ENCODE data around the gene EIF3B.

EIF3B gene

GRCh38 chr7:2360796-2361195 lies 6.2 kb downstream of the EIF3B start:
- H3K36me3 ChIP-seq (ENCODE audit: insufficient read depth, low read length), result peaks cover 25% of the 10 kb centered on the region

GRCh38 chr7:2362385-2363088 lies 7.9 kb downstream of the EIF3B start:
- Histone ChIP-seq H2AFZ (ENCODE audit: low read length, unreplicated experiment) (no peak overlapping the region), H3K4me1 (ENCODE audit: control insufficient read depth, insufficient read depth, low read length, unreplicated experiment) (peaks cover 4% of the 10 kb centered on the region), H3K79me2 (ENCODE audit: control insufficient read depth, insufficient read depth, low read length, unreplicated experiment) (peaks cover 46% of the 10 kb centered on the region), H3K4me3 (ENCODE audit: low read depth, low read length) (no peak overlapping the region), H3K27ac (ENCODE audit: low read depth, low read length) (no peak overlapping the region), H3K27me3 (ENCODE audit: insufficient read depth, low read length) (no peaks in the 10 kb centered on the region), H3K36me3 (ENCODE audit: insufficient read depth, low read length) (peaks cover 19% of the 10 kb centered on the region)

More at GRCh38 chr7:2360796-2361195, 6.2 kb downstream of the EIF3B start:
- Histone ChIP-seq H2AFZ (ENCODE audit: low read length, unreplicated experiment) (no peak overlapping the region), H3K4me3 (ENCODE audit: low read depth, low read length) (no peak overlapping the region), H3K4me1 (ENCODE audit: control insufficient read depth, insufficient read depth, low read length, unreplicated experiment) (peaks cover 15% of the 10 kb centered on the region), H3K27ac (ENCODE audit: low read depth, low read length) (no peak overlapping the region), H3K79me2 (ENCODE audit: control insufficient read depth, insufficient read depth, low read length, unreplicated experiment) (peaks cover 64% of the 10 kb centered on the region), H3K27me3 (ENCODE audit: insufficient read depth, low read length) (no peaks in the 10 kb centered on the region)

GRCh38 chr7:2369139-2369538 lies 14.5 kb downstream of the EIF3B start:
- Histone ChIP-seq H3K27me3 (ENCODE audit: insufficient read depth, low read length) (no peaks in the 10 kb centered on the region), H2AFZ (ENCODE audit: low read length, unreplicated experiment) (no peak overlapping the region), H3K36me3 (ENCODE audit: insufficient read depth, low read length) (peaks cover 36% of the 10 kb centered on the region; the same call in 1 of the 2 replicates), H3K4me3 (ENCODE audit: low read depth, low read length) (no peak overlapping the region), H3K4me1 (ENCODE audit: control insufficient read depth, insufficient read depth, low read length, unreplicated experiment) (no peaks in the 10 kb centered on the region), H3K27ac (ENCODE audit: low read depth, low read length) (no peak overlapping the region), H3K79me2 (ENCODE audit: control insufficient read depth, insufficient read depth, low read length, unreplicated experiment) (peaks cover 5% of the 10 kb centered on the region)

- Histone ChIP-seq H3K36me3 (ENCODE audit: insufficient read depth, low read length) (peaks cover 42% of the 10 kb centered on the region; the same call in 1 of the 2 replicates), H3K27me3 (ENCODE audit: insufficient read depth, low read length) (no peaks in the 10 kb centered on the region), H2AFZ (ENCODE audit: low read length, unreplicated experiment) (no peak overlapping the region), H3K4me1 (ENCODE audit: control insufficient read depth, insufficient read depth, low read length, unreplicated experiment) (no peaks in the 10 kb centered on the region), H3K27ac (ENCODE audit: low read depth, low read length) (no peak overlapping the region), H3K4me3 (ENCODE audit: low read depth, low read length) (no peak overlapping the region), H3K79me2 (ENCODE audit: control insufficient read depth, insufficient read depth, low read length, unreplicated experiment) (peaks cover 5% of the 10 kb centered on the region)
Observed at GRCh38 chr7:2371329-2371728, 16.7 kb downstream of the EIF3B start.

- peaks cover 5% of the 10 kb centered on the region for H3K79me2 ChIP-seq (ENCODE audit: control insufficient read depth, insufficient read depth, low read length, unreplicated experiment)
Observed at GRCh38 chr7:2372724-2373123, 18.1 kb downstream of the EIF3B start.

GRCh38 chr7:2373124-2373556 lies 18.5 kb downstream of the EIF3B start:
- no peak overlapping the region for H3K4me3 ChIP-seq (ENCODE audit: low read depth, low read length)
- peaks cover 5% of the 10 kb centered on the region for H3K79me2 ChIP-seq (ENCODE audit: control insufficient read depth, insufficient read depth, low read length, unreplicated experiment)
- H2AFZ ChIP-seq (ENCODE audit: low read length, unreplicated experiment), result no peak overlapping the region
- H3K27me3 ChIP-seq (ENCODE audit: insufficient read depth, low read length), result no peaks in the 10 kb centered on the region
- H3K27ac ChIP-seq (ENCODE audit: low read depth, low read length), result no peak overlapping the region
- H3K4me1 ChIP-seq (ENCODE audit: control insufficient read depth, insufficient read depth, low read length, unreplicated experiment), result no peaks in the 10 kb centered on the region
- H3K36me3 ChIP-seq (ENCODE audit: insufficient read depth, low read length), result peaks cover 48% of the 10 kb centered on the region; the same call in 1 of the 2 replicates

More at GRCh38 chr7:2372724-2373123, 18.1 kb downstream of the EIF3B start:
- H3K27me3 ChIP-seq (ENCODE audit: insufficient read depth, low read length), result no peaks in the 10 kb centered on the region
- no peak overlapping the region for H3K27ac ChIP-seq (ENCODE audit: low read depth, low read length)
- H3K36me3 ChIP-seq (ENCODE audit: insufficient read depth, low read length), result peaks cover 50% of the 10 kb centered on the region; the same call in 1 of the 2 replicates
- no peak overlapping the region for H3K4me3 ChIP-seq (ENCODE audit: low read depth, low read length)
- no peaks in the 10 kb centered on the region for H3K4me1 ChIP-seq (ENCODE audit: control insufficient read depth, insufficient read depth, low read length, unreplicated experiment)
- H2AFZ ChIP-seq (ENCODE audit: low read length, unreplicated experiment), result no peak overlapping the region

- Histone ChIP-seq H3K36me3 (ENCODE audit: insufficient read depth, low read length) (peaks cover 45% of the 10 kb centered on the region; the same call in 1 of the 2 replicates), H3K27me3 (ENCODE audit: insufficient read depth, low read length) (no peaks in the 10 kb centered on the region), H3K4me3 (ENCODE audit: low read depth, low read length) (no peak overlapping the region), H3K4me1 (ENCODE audit: control insufficient read depth, insufficient read depth, low read length, unreplicated experiment) (no peaks in the 10 kb centered on the region), H2AFZ (ENCODE audit: low read length, unreplicated experiment) (no peak overlapping the region), H3K79me2 (ENCODE audit: control insufficient read depth, insufficient read depth, low read length, unreplicated experiment) (peaks cover 5% of the 10 kb centered on the region), H3K27ac (ENCODE audit: low read depth, low read length) (no peak overlapping the region)
Observed at GRCh38 chr7:2373646-2374045, 19.0 kb downstream of the EIF3B start.

GRCh38 chr7:2374401-2374800 lies 19.8 kb downstream of the EIF3B start:
- H3K27me3 ChIP-seq (ENCODE audit: insufficient read depth, low read length), result no peaks in the 10 kb centered on the region
- no peak overlapping the region for H3K4me3 ChIP-seq (ENCODE audit: low read depth, low read length)
- no peaks in the 10 kb centered on the region for H3K4me1 ChIP-seq (ENCODE audit: control insufficient read depth, insufficient read depth, low read length, unreplicated experiment)
- H2AFZ ChIP-seq (ENCODE audit: low read length, unreplicated experiment), result no peak overlapping the region
- H3K36me3 ChIP-seq (ENCODE audit: insufficient read depth, low read length), result peaks cover 45% of the 10 kb centered on the region; the same call in 1 of the 2 replicates
- peaks cover 3% of the 10 kb centered on the region for H3K79me2 ChIP-seq (ENCODE audit: control insufficient read depth, insufficient read depth, low read length, unreplicated experiment)
- no peak overlapping the region for H3K27ac ChIP-seq (ENCODE audit: low read depth, low read length)

GRCh38 chr7:2374830-2375728 lies 20.5 kb downstream of the EIF3B start:
- Histone ChIP-seq H3K79me2 (ENCODE audit: control insufficient read depth, insufficient read depth, low read length, unreplicated experiment) (peaks cover 3% of the 10 kb centered on the region), H3K4me1 (ENCODE audit: control insufficient read depth, insufficient read depth, low read length, unreplicated experiment) (no peaks in the 10 kb centered on the region), H2AFZ (ENCODE audit: low read length, unreplicated experiment) (no peak overlapping the region), H3K36me3 (ENCODE audit: insufficient read depth, low read length) (peaks cover 45% of the 10 kb centered on the region; the same call in 1 of the 2 replicates), H3K4me3 (ENCODE audit: low read depth, low read length) (no peak overlapping the region), H3K27me3 (ENCODE audit: insufficient read depth, low read length) (no peaks in the 10 kb centered on the region), H3K27ac (ENCODE audit: low read depth, low read length) (no peak overlapping the region)

- H2AFZ ChIP-seq (ENCODE audit: low read length, unreplicated experiment), result no peak overlapping the region
- no peaks in the 10 kb centered on the region for H3K4me1 ChIP-seq (ENCODE audit: control insufficient read depth, insufficient read depth, low read length, unreplicated experiment)
- no peaks in the 10 kb centered on the region for H3K27me3 ChIP-seq (ENCODE audit: insufficient read depth, low read length)
- H3K36me3 ChIP-seq (ENCODE audit: insufficient read depth, low read length), result peaks cover 43% of the 10 kb centered on the region; the same call in 1 of the 2 replicates
- no peak overlapping the region for H3K4me3 ChIP-seq (ENCODE audit: low read depth, low read length)
- H3K27ac ChIP-seq (ENCODE audit: low read depth, low read length), result no peak overlapping the region
- H3K79me2 ChIP-seq (ENCODE audit: control insufficient read depth, insufficient read depth, low read length, unreplicated experiment), result peaks cover 3% of the 10 kb centered on the region
Observed at GRCh38 chr7:2376351-2377154, 21.9 kb downstream of the EIF3B start.
